Astrocyte (in vitro differentiated cells and primary cell): ENCODE measurements around the gene SUPT4H1. TPM values are rescaled to one million over a fixed set of nuclear protein-coding genes. Genes with fewer than 3 reads are reported as not detected.

Experiments used
- DNase-seq: peaks from one replicate; pipeline ENCODE4 v3.0.0-alpha.2; 2010; ENCODE audit warnings: low read depth
- FAIRE-seq: peaks from 2 replicates; lab custom pipeline; 2011; peaks lifted over from hg19 to GRCh38; lab: Jason Lieb, UNC
- H2AFZ ChIP-seq: 2 replicates; pipeline ENCODE4 v1.6.0; 2012; ENCODE audit warnings: low read depth, low read length, inconsistent platforms
- H3K27ac ChIP-seq: 2 replicates; pipeline ENCODE4 v1.5.1; 2011; ENCODE audit warnings: low read depth, low read length, inconsistent platforms
- H3K27me3 ChIP-seq: 2 replicates; pipeline ENCODE4 v1.6.0; 2011; ENCODE audit warnings: low read length, inconsistent platforms; ENCODE audit not compliant: insufficient read depth
- H3K36me3 ChIP-seq: 2 replicates; pipeline ENCODE4 v1.5.1; 2011; ENCODE audit warnings: low read length, inconsistent platforms; ENCODE audit not compliant: insufficient read depth
- H3K4me1 ChIP-seq: 2 replicates; pipeline ENCODE4 v1.5.1; 2011; ENCODE audit warnings: low read length, inconsistent platforms; ENCODE audit not compliant: insufficient read depth
- H3K4me2 ChIP-seq: 2 replicates; pipeline ENCODE4 v1.6.0; 2012; ENCODE audit warnings: low read length, inconsistent platforms
- H3K4me3 ChIP-seq: 2 replicates; pipeline ENCODE4 v1.5.1; 2011; ENCODE audit warnings: low read depth, mild to moderate bottlenecking, low read length, inconsistent platforms; ENCODE audit not compliant: insufficient read depth
- H3K79me2 ChIP-seq: 2 replicates; pipeline ENCODE4 v1.6.0; 2012; ENCODE audit warnings: mild to moderate bottlenecking, low read length, inconsistent platforms; ENCODE audit not compliant: insufficient read depth
- H3K9ac ChIP-seq: 2 replicates; pipeline ENCODE4 v1.6.0; 2012; ENCODE audit warnings: mild to moderate bottlenecking, low read length, inconsistent platforms
- H3K9me3 ChIP-seq: 2 replicates; pipeline ENCODE4 v1.5.1; 2012; ENCODE audit warnings: low read depth, mild to moderate bottlenecking, low read length, inconsistent platforms; ENCODE audit not compliant: insufficient read depth
- H4K20me1 ChIP-seq: 2 replicates; pipeline ENCODE4 v1.6.0; 2012; ENCODE audit warnings: low read length, inconsistent platforms; ENCODE audit not compliant: insufficient read depth
- H3K27ac Mint-ChIP-seq: one replicate; pipeline ENCODE4 v1.8.0; 2021; ENCODE audit warnings: mild to moderate bottlenecking, mixed read lengths; ENCODE audit not compliant: unreplicated experiment
- H3K27me3 Mint-ChIP-seq: one replicate; pipeline ENCODE4 v1.8.0; 2021; ENCODE audit warnings: low read depth, mixed read lengths; ENCODE audit not compliant: unreplicated experiment
- H3K36me3 Mint-ChIP-seq: one replicate; pipeline ENCODE4 v1.8.0; 2021; ENCODE audit warnings: low read depth, mixed read lengths; ENCODE audit not compliant: unreplicated experiment
- H3K4me1 Mint-ChIP-seq: one replicate; pipeline ENCODE4 v1.8.0; 2021; ENCODE audit warnings: low read depth, mixed read lengths; ENCODE audit not compliant: unreplicated experiment
- H3K4me3 Mint-ChIP-seq: one replicate; pipeline ENCODE4 v1.8.0; 2021; ENCODE audit warnings: mild to moderate bottlenecking, moderate library complexity, mixed read lengths; ENCODE audit not compliant: unreplicated experiment
- H3K9me3 Mint-ChIP-seq: one replicate; pipeline ENCODE4 v1.8.0; 2021; ENCODE audit warnings: mild to moderate bottlenecking, mixed read lengths; ENCODE audit not compliant: unreplicated experiment
- EZH2 ChIP-seq: IDR thresholded peaks from 2 replicates; pipeline ENCODE4 v1.6.1; 2012; ENCODE audit warnings: mild to moderate bottlenecking, low read length, inconsistent platforms; ENCODE audit not compliant: insufficient read depth
- total RNA-seq: library from RNA; stranded (reverse); gene quantifications from 2 replicates; pipeline ENCODE4 v1.2.1, GENCODE V29; 2021
- TF ChIP-seq, protein P1 (sequence below): IDR thresholded peaks from 2 replicates; pipeline ENCODE4 v1.5.1; 2011; ENCODE audit warnings: low read depth, mild to moderate bottlenecking, inconsistent platforms, low read length, moderate library complexity; ENCODE audit not compliant: insufficient read depth

The SUPT4H1 gene
- total RNA-seq, 1 donor from 2014 or later, result 108 TPM

DNA sequence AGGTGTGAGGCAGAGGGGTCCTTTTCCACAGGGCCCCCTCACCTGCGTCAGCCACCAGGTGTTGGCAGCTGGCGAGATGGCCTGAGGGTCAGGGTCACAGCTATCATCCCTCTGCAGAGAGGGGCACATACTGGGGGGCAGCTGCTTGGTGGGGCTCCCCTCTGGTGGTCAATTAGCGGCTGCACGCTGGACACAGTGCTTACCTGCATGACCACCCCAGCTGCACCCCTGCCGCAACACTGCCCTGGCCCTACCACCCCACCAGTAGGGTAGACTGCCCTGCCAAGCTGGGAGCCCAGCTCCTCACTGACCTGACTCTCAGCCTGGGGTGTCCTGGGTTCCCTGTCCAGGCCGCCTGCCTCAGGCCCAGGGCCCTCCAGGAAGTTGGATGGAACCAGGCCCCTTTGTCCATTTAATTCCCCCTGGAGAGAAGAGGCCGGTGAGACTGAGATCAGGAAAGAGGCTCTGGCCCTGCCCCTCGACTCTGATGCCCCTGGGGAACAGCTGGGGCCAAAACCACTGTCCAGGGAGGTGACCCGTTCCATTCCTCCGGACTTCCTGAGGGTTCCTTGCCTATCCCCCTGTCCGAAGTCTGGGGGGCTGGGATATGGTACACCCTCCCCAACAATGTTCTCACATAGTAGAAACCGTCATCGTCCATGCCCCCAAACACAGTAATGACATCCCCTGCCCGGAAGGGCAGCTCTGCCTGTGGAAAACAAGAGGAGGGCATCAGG lies 47.1 kb downstream of the SUPT4H1 start:
- H3K9me3 ChIP-seq, result no peaks in the 10 kb centered on the region
- peaks cover 5% of the 10 kb centered on the region for H3K27me3 ChIP-seq
- H3K4me2 ChIP-seq, result no peak overlapping the region
- H3K9ac ChIP-seq, result no peak overlapping the region
- H3K27ac Mint-ChIP-seq, result no peak overlapping the region
- no peaks in the 10 kb centered on the region for H3K79me2 ChIP-seq
- H3K4me1 ChIP-seq, result no peaks in the 10 kb centered on the region
- no peak overlapping the region for H2AFZ ChIP-seq
- no peak for DNase-seq
- no peaks in the 10 kb centered on the region for H3K9me3 Mint-ChIP-seq
- no peak for FAIRE-seq
- no peaks in the 10 kb centered on the region for H4K20me1 ChIP-seq
- no peak overlapping the region for H3K4me3 ChIP-seq
- no peak overlapping the region for H3K27ac ChIP-seq
- peaks cover 29% of the 10 kb centered on the region for H3K27me3 Mint-ChIP-seq
- H3K36me3 Mint-ChIP-seq, result no peaks in the 10 kb centered on the region
- TF ChIP-seq, protein P1, sequence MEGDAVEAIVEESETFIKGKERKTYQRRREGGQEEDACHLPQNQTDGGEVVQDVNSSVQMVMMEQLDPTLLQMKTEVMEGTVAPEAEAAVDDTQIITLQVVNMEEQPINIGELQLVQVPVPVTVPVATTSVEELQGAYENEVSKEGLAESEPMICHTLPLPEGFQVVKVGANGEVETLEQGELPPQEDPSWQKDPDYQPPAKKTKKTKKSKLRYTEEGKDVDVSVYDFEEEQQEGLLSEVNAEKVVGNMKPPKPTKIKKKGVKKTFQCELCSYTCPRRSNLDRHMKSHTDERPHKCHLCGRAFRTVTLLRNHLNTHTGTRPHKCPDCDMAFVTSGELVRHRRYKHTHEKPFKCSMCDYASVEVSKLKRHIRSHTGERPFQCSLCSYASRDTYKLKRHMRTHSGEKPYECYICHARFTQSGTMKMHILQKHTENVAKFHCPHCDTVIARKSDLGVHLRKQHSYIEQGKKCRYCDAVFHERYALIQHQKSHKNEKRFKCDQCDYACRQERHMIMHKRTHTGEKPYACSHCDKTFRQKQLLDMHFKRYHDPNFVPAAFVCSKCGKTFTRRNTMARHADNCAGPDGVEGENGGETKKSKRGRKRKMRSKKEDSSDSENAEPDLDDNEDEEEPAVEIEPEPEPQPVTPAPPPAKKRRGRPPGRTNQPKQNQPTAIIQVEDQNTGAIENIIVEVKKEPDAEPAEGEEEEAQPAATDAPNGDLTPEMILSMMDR, result no peak
- TF ChIP-seq EZH2, result no peak
- H3K4me1 Mint-ChIP-seq, result no peaks in the 10 kb centered on the region
- no peaks in the 10 kb centered on the region for H3K36me3 ChIP-seq
- no peak overlapping the region for H3K4me3 Mint-ChIP-seq

DNA sequence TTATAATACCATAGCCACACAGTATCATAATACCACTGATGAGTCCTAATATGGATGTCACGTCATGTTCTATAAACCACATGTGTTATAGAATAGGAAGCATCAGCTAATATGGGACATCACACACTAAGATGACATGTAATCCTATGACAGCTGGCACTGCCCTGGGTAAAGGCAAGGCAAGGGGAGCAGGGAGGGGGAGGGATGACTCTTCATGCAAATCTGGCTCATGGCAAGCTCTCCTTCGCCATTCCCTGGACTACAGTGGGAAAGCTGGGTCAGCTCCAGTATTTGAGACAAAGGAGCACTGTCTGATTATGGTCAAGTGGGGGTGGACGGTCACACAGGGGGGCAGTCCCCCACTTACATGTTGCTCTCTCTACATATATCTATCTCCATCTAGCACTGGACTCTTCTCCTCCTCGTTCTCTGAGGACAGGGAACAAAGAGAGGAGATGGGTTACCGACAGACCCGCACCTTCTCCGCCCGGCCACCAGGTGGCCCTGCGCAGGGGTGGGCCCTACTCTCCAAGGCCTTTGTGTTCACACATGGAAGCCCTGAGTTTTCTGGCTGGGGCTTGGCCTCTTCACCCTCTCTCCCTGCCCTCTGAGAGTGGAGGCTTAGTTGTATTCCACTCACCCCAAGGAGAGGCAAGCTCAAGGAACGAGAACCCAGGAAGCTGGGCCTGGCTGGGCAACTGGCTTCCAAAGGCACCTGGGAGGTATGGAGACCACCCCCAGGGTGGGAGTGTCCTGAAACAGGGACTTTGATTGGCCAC lies 47.8 kb downstream of the SUPT4H1 start:
- H3K27ac ChIP-seq, result no peak overlapping the region
- no peak for DNase-seq

More for the DNA sequence above, 47.8 kb downstream of the SUPT4H1 start:
- Histone ChIP-seq H2AFZ (no peak overlapping the region), H3K27me3 (peaks cover 5% of the 10 kb centered on the region), H3K9ac (no peak overlapping the region), H3K9me3 (no peaks in the 10 kb centered on the region), H3K36me3 (no peaks in the 10 kb centered on the region), H3K4me3 (no peak overlapping the region), H3K79me2 (no peaks in the 10 kb centered on the region), H4K20me1 (no peaks in the 10 kb centered on the region), H3K4me1 (no peaks in the 10 kb centered on the region), H3K4me2 (no peak overlapping the region)
- no peak overlapping the region for H3K4me3 Mint-ChIP-seq
- FAIRE-seq, result no peak
- H3K4me1 Mint-ChIP-seq, result no peaks in the 10 kb centered on the region
- H3K27ac Mint-ChIP-seq, result no peak overlapping the region
- no peaks in the 10 kb centered on the region for H3K9me3 Mint-ChIP-seq
- TF ChIP-seq, protein P1, result peak; percentile 58
- TF ChIP-seq EZH2, result no peak
- H3K36me3 Mint-ChIP-seq, result no peaks in the 10 kb centered on the region
- H3K27me3 Mint-ChIP-seq, result peaks cover 23% of the 10 kb centered on the region
